Sigmoid colon (tissue), 7 donors: ENCODE results near the gene PGAM2. TPM values are rescaled to one million over a fixed set of nuclear protein-coding genes. Genes with fewer than 3 reads are reported as not detected.

Experiments used
- DNase-seq: peaks from one replicate; pipeline ENCODE4 v3.0.0-alpha.2; 2019
- H3K27ac ChIP-seq, 4 donors: fragments of 200-600 bp; sonication (generic); one replicate each; pipeline ENCODE4 v1.5.1; 2016 to 2019; ENCODE audit warnings: mild to moderate bottlenecking in 1 of 4
- H3K27me3 ChIP-seq, 3 donors: fragments of 200-600 bp; sonication (generic); one replicate each; pipeline ENCODE4 v1.5.1; 2019; ENCODE audit warnings: mild to moderate bottlenecking in 1 of 3
- H3K36me3 ChIP-seq, 4 donors: fragments of 200-600 bp; sonication (generic); one replicate each; pipeline ENCODE4 v1.5.1; 2016 to 2019
- H3K4me1 ChIP-seq, 4 donors: fragments of 200-600 bp; sonication (generic); one replicate each; pipeline ENCODE4 v1.5.1; 2017 to 2019
- H3K4me3 ChIP-seq, 4 donors: fragments of 200-600 bp; sonication (generic); one replicate each; pipeline ENCODE4 v1.5.1; 2017 to 2019; ENCODE audit warnings: mild to moderate bottlenecking in 2 of 4, moderate library complexity in 1 of 4
- H3K9me3 ChIP-seq, 4 donors: fragments of 200-600 bp in 3 of 4; sonication (generic) in 3 of 4; one replicate each; pipeline versions ENCODE4 v1.5.1 to v1.6.1; 2013 to 2019
- EP300 ChIP-seq, 4 donors: sonication (generic); formaldehyde crosslinking; IDR thresholded peaks; one replicate each; pipeline ENCODE4 v1.6.1; 2017; ENCODE audit warnings: antibody characterized with exemption in 4 of 4
- POLR2A ChIP-seq, 2 donors: fragments of 450-650 bp; IDR thresholded peaks; one replicate each; pipeline ENCODE4 v1.6.1; 2016; ENCODE audit warnings: antibody characterized with exemption in 2 of 2, mild to moderate bottlenecking in 2 of 2, moderate library complexity in 2 of 2
- POLR2AphosphoS5 ChIP-seq, 4 donors: sonication (generic); formaldehyde crosslinking; IDR thresholded peaks; one replicate each; pipeline ENCODE4 v1.6.1; 2017; ENCODE audit warnings: antibody characterized with exemption in 4 of 4
- WGBS, 2 donors: extraction: QIAGEN DNeasy Blood & Tissue Kit; methylation state at CpG; one replicate each; pipeline ENCODE4 v1.1.7; 2013; 5-methylcytosine and 5-hydroxymethylcytosine counted together
- intact Hi-C: fragments of 100-400 bp; cut with DNase I; formaldehyde crosslinking; loops from one replicate; pipeline ENCODE4 v1.15.1; 2023
- polyA plus RNA-seq, 3 donors: library from polyadenylated mRNA; stranded (reverse); fragments of 200-250 nt; gene quantifications; one replicate each; pipeline ENCODE4 v1.2.3, GENCODE V29; 2013
- total RNA-seq, 4 donors: library from RNA; depleted of rRNA; stranded (reverse); fragments of >200 nt; gene quantifications; one replicate each; pipeline ENCODE4 v1.1.0, GENCODE V29; 2016
- TF ChIP-seq, protein P1 (sequence below), 4 experiments: fragments of 450-650 bp in 3 of 4; fragments of 200-600 bp in 1 of 4; IDR thresholded peaks; one replicate each; pipeline ENCODE4 v1.5.1; 2016 to 2019; ENCODE audit warnings: antibody characterized with exemption in 4 of 4, mild to moderate bottlenecking in 3 of 4, moderate library complexity in 2 of 4
- donor health status: healthy with polysubstance abuse.
- donor health status: Bipolar disorder and iron deficiency.
- donor health status: healthy.

PGAM2 gene
- total RNA-seq (1 to 10 TPM in 2 of 4 donors, under 1 TPM in 2; 0.71 to 2.1 (median 1.1) TPM), polyA plus RNA-seq (1 to 10 TPM in 2 of 3 donors, not detected in 1; 1.2 to 3.0 TPM)

GRCh38 chr7:44065431-44066110, at the start of gene PGAM2:
TSS of gene PGAM2 (minus strand) at chr7:44065567. CDS start at chr7:44065529, 38 bp downstream.
- TF ChIP-seq, protein P1, sequence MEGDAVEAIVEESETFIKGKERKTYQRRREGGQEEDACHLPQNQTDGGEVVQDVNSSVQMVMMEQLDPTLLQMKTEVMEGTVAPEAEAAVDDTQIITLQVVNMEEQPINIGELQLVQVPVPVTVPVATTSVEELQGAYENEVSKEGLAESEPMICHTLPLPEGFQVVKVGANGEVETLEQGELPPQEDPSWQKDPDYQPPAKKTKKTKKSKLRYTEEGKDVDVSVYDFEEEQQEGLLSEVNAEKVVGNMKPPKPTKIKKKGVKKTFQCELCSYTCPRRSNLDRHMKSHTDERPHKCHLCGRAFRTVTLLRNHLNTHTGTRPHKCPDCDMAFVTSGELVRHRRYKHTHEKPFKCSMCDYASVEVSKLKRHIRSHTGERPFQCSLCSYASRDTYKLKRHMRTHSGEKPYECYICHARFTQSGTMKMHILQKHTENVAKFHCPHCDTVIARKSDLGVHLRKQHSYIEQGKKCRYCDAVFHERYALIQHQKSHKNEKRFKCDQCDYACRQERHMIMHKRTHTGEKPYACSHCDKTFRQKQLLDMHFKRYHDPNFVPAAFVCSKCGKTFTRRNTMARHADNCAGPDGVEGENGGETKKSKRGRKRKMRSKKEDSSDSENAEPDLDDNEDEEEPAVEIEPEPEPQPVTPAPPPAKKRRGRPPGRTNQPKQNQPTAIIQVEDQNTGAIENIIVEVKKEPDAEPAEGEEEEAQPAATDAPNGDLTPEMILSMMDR (IDR thresholded peaks at IDR 0.05), result no peak
- TF ChIP-seq POLR2AphosphoS5 (IDR thresholded peaks at IDR 0.05) (peak in 2 of 4 donors; percentile 37 to 40), POLR2A (IDR thresholded peaks at IDR 0.05) (no peak)
- peak; percentile 79 for DNase-seq
- Histone ChIP-seq H3K36me3 (peaks cover 0 to 23% (median 4%) of the 10 kb centered on the region in 4 donors), H3K27me3 (no peaks in the 10 kb centered on the region), H3K4me3 (peak within 1 kb of the TSS in 1 of 4 donors; percentile 4), H3K9me3 (no peaks in the 10 kb centered on the region), H3K27ac (peak within 1 kb of the TSS in 1 of 4 donors; percentile 32), H3K4me1 (peaks cover 0 to 25% (median 20%) of the 10 kb centered on the region in 4 donors)
- intact Hi-C loops, result no loop called here
- WGBS, 2 donors, result 25 to 38% methylated on average over 14 of the region's 14 CpGs

DNA sequence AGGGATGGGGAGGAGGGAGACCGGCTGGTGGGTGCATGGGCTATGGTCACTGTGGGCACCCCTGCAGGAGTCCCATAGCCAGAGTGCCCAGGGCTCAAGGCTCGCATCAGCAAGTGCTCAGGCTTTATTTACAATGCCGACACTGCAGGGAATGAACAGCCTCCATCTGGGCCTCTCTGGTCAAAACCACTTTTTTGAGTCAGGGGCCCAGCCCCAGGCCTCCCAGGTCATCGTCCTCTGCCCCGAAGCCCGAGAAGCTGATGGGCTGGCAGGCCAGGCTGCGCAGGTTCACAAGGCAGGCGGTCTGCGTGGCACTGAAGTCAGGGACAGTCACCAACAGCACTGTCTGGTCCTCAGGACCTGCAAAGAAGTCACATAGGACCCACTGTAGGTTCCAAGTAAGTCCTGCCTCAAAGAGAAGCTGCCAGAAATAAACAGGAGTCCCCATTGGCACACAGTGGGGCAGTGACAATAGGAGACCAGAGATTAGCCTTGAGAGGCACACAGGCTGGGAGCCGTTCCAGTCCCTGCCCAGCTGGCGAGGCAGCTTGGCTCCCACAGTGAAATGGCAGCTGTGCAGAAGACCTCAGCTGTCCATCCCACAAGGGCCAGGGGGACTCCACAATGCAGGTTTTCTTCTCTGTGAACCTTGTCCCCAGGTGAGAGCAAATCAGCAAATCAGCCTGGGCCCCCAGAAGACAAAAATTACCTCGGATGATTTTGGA, 49.4 kb upstream of the PGAM2 start:
- peaks cover 0 to 7% (median under 1%) of the 10 kb centered on the region in 3 donors for H3K27me3 ChIP-seq

DNA sequence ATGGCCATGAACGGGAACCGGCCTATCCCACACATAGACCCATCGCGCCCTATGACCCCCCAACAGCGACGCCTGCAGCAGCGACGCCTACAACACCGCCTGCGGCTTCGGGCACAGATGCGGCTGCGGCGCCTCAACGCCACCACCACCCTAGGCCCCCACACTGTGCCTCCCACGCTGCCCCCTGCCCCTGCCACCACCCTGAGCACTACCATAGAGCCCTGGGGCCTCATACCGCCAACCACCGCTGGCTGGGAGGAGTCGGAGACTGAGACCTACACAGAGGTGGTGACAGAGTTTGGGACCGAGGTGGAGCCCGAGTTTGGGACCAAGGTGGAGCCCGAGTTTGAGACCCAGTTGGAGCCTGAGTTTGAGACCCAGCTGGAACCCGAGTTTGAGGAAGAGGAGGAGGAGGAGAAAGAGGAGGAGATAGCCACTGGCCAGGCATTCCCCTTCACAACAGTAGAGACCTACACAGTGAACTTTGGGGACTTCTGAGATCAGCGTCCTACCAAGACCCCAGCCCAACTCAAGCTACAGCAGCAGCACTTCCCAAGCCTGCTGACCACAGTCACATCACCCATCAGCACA, 48.5 kb upstream of the PGAM2 start:
- WGBS, 2 donors, result 94% methylated on average over 24 of the region's 24 CpGs
- Histone ChIP-seq H3K27me3 (peaks cover 0 to 15% (median 3%) of the 10 kb centered on the region in 3 donors), H3K4me3 (no peak overlapping the region), H3K4me1 (no peaks in the 10 kb centered on the region), H3K27ac (no peak overlapping the region), H3K9me3 (no peaks in the 10 kb centered on the region), H3K36me3 (peaks cover 5 to 88% (median 10%) of the 10 kb centered on the region in 4 donors)
- DNase-seq, result no peak
- TF ChIP-seq POLR2A (IDR thresholded peaks at IDR 0.05) (no peak), POLR2AphosphoS5 (IDR thresholded peaks at IDR 0.05) (no peak), EP300 (IDR thresholded peaks at IDR 0.05) (no peak)
- TF ChIP-seq, protein P1 (IDR thresholded peaks at IDR 0.05), result no peak
- intact Hi-C loops, result no loop called here

More for the DNA sequence above, 49.4 kb upstream of the PGAM2 start:
- no peak for TF ChIP-seq EP300 (IDR thresholded peaks at IDR 0.05)
- TF ChIP-seq POLR2A (IDR thresholded peaks at IDR 0.05), result no peak
- no peak for TF ChIP-seq POLR2AphosphoS5 (IDR thresholded peaks at IDR 0.05)
- TF ChIP-seq, protein P1 (IDR thresholded peaks at IDR 0.05), result no peak
- no peak overlapping the region for H3K27ac ChIP-seq
- H3K9me3 ChIP-seq, result no peaks in the 10 kb centered on the region
- H3K4me1 ChIP-seq, result no peaks in the 10 kb centered on the region
- H3K36me3 ChIP-seq, result peaks cover 3 to 80% (median 9%) of the 10 kb centered on the region in 4 donors
- H3K4me3 ChIP-seq, result no peak overlapping the region
- 88 to 89% methylated on average over 12 of the region's 12 CpGs for WGBS, 2 donors
- DNase-seq, result no peak
- intact Hi-C loops, result no loop called here

GRCh38 chr7:44112997-44113763, 47.8 kb upstream of the PGAM2 start:
- TF ChIP-seq, protein P1 (IDR thresholded peaks at IDR 0.05), result no peak
- no peak for TF ChIP-seq EP300 (IDR thresholded peaks at IDR 0.05)
- TF ChIP-seq POLR2A (IDR thresholded peaks at IDR 0.05), result no peak
- TF ChIP-seq POLR2AphosphoS5 (IDR thresholded peaks at IDR 0.05), result no peak
- WGBS, 2 donors, result 76 to 90% methylated on average over 34 of the region's 34 CpGs
- intact Hi-C loops, result no loop called here
- no peaks in the 10 kb centered on the region for H3K4me1 ChIP-seq
- H3K36me3 ChIP-seq, result peaks cover 5 to 86% (median 10%) of the 10 kb centered on the region in 4 donors
- H3K4me3 ChIP-seq, result no peak overlapping the region
- H3K27ac ChIP-seq, result no peak overlapping the region
- DNase-seq, result no peak
- H3K27me3 ChIP-seq, result peaks cover 0 to 22% (median 3%) of the 10 kb centered on the region in 3 donors
- no peaks in the 10 kb centered on the region for H3K9me3 ChIP-seq
